GM18858 (cell line): ENCODE measurements around the gene NOP53.
"Not testable (repeated sequence)": the region's sequence is repeated elsewhere in the genome, so short reads cannot be mapped to it uniquely, and the experiment has no call there.

ENCODE experiments used
- ATAC-seq: cut with Tn5 transposase; IDR thresholded peaks from one replicate; pipeline ENCODE4 v1.9.1; 2021; ENCODE audit not compliant: unreplicated experiment

NOP53 gene

GRCh38 chr19:47745010-47745901 is at the start of gene NOP53:
TSS of gene NOP53 (plus strand) at chr19:47745546. CDS start at chr19:47745560, 14 bp downstream.
- peak; percentile 44 for ATAC-seq

- no peak for ATAC-seq
Observed at GRCh38 chr19:47696635-47697034, 48.7 kb upstream of the NOP53 start.

GRCh38 chr19:47697863-47698609 is 47.3 kb upstream of the NOP53 start:
- no peak for ATAC-seq

GRCh38 chr19:47698631-47699359 is 46.6 kb upstream of the NOP53 start:
- ATAC-seq, result no peak

- no peak for ATAC-seq
Observed at GRCh38 chr19:47699360-47699917, 45.9 kb upstream of the NOP53 start.

GRCh38 chr19:47700934-47701716 is 44.2 kb upstream of the NOP53 start:
- ATAC-seq, result no peak

- ATAC-seq, result no peak
Observed at GRCh38 chr19:47701717-47702552, 43.4 kb upstream of the NOP53 start.

GRCh38 chr19:47702671-47703070 is 42.7 kb upstream of the NOP53 start:
- ATAC-seq, result no peak

GRCh38 chr19:47703301-47703700 is 42.0 kb upstream of the NOP53 start:
- no peak for ATAC-seq

GRCh38 chr19:47704024-47704423 is 41.3 kb upstream of the NOP53 start:
- ATAC-seq, result no peak

- ATAC-seq, result no peak
Observed at GRCh38 chr19:47704656-47705055, 40.7 kb upstream of the NOP53 start.

- no peak for ATAC-seq
Observed at GRCh38 chr19:47707135-47707925, 38.0 kb upstream of the NOP53 start.

GRCh38 chr19:47711652-47712242 is 33.6 kb upstream of the NOP53 start:
- no peak for ATAC-seq

- ATAC-seq, result no peak
Observed at GRCh38 chr19:47713046-47714021, 32.0 kb upstream of the NOP53 start, which contains the start of gene EHD2. TSS of gene EHD2 (plus strand) at chr19:47713422. CDS start at chr19:47716613, 3,191 bp downstream.

GRCh38 chr19:47714339-47714738 is 31.0 kb upstream of the NOP53 start:
- ATAC-seq, result no peak

GRCh38 chr19:47714855-47715254 is 30.5 kb upstream of the NOP53 start:
- not testable (repeated sequence) for ATAC-seq
